ENCODE data around the gene F2RL3. TPM values are rescaled to one million over a fixed set of nuclear protein-coding genes. Genes with fewer than 3 reads are reported as not detected.

The F2RL3 gene
- total and polyA plus RNA-seq, 9 of the 15 experiments (the other 6 are each of a cell fraction or from before 2014, with no cell fraction given): 1.4 to 27.6 (median 11.9) TPM

DNA sequence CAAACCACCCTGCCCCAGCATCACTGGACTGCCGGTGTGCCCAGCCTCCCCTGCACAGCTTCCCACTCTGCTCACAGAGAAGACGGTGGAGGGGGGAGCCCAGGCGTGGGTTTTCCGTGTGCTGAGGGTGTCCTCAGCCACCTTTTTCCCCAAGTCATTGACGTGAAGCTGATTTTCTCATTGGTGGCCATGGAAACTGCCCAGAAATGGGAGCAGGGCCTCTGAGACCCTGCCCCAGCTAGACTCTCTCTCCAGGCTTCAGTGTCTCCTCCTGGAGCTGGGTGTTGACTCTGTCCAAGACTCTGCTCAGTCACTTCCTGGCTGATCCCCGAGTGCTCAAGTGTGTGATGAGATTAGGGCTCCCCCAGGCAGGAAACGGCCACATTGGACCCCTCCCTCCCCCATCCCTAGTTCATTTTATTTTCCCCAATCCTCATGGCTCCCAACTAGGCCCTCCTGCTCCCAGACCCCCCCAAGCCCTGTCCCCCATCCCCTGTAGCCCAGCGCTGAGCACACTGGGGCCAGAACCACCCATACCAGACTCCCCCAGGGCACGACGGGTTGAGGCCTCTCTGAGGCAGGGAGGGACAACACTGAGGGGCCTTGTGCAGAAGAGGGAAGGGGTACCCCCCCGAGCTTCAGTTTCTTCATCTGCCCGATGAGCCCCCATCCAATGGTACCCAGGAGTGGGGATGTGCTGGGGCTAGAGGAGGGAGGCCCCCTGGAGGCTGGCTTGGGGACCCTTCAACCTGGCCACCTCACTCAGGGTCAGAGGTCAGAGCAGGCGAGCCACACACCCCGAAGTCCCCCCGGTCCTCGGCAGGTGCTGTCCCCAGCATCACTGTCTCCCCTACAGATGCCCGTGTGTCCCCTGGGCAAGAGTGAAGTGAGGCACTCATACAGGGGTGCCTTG lies 1.2 kb upstream of the F2RL3 start (continued):
- TF ChIP-seq, protein P1, sequence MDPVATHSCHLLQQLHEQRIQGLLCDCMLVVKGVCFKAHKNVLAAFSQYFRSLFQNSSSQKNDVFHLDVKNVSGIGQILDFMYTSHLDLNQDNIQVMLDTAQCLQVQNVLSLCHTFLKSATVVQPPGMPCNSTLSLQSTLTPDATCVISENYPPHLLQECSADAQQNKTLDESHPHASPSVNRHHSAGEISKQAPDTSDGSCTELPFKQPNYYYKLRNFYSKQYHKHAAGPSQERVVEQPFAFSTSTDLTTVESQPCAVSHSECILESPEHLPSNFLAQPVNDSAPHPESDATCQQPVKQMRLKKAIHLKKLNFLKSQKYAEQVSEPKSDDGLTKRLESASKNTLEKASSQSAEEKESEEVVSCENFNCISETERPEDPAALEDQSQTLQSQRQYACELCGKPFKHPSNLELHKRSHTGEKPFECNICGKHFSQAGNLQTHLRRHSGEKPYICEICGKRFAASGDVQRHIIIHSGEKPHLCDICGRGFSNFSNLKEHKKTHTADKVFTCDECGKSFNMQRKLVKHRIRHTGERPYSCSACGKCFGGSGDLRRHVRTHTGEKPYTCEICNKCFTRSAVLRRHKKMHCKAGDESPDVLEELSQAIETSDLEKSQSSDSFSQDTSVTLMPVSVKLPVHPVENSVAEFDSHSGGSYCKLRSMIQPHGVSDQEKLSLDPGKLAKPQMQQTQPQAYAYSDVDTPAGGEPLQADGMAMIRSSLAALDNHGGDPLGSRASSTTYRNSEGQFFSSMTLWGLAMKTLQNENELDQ (CRISPR knock-in tag; IDR thresholded peaks at IDR 0.05; ENCODE audit: borderline replicate concordance): no peak
- TF ChIP-seq MCM7 (IDR thresholded peaks at IDR 0.05) (no peak), SMARCC2 (IDR thresholded peaks at IDR 0.05; ENCODE audit: low read depth) (no peak), ZNF165 (CRISPR knock-in tag; IDR thresholded peaks at IDR 0.05; ENCODE audit: borderline replicate concordance) (peak; percentile 24; the same call in 1 of the 2 replicates), SIX5 (IDR thresholded peaks at IDR 0.05; ENCODE audit: borderline replicate concordance in 1 of 2, insufficient read depth in 1 of 2, low read depth in 1 of 2, low read length in 2 of 2) (no peak), CSDE1 (IDR thresholded peaks at IDR 0.05) (no peak), HNRNPK (IDR thresholded peaks at IDR 0.05; ENCODE audit: low read depth, low read length, poor library complexity, severe bottlenecking) (no peak), FOSL1 (tag; conservative IDR thresholded peaks at IDR 0.05) (no peak), POLR3A (IDR thresholded peaks at IDR 0.05; ENCODE audit: borderline replicate concordance, extremely low read depth, insufficient read depth, insufficient read length) (no peak), XRCC4 (IDR thresholded peaks at IDR 0.05; ENCODE audit: extremely low read depth, insufficient read depth, insufficient read length) (no peak), ZFPM2 (CRISPR knock-in tag; IDR thresholded peaks at IDR 0.05) (no peak), ZNF507 (tag; conservative IDR thresholded peaks at IDR 0.05) (no peak), SMARCB1 (IDR thresholded peaks at IDR 0.05; ENCODE audit: insufficient read length, low read depth) (no peak), CHD1 (IDR thresholded peaks at IDR 0.05; ENCODE audit: low read length) (no peak)
- TF ChIP-seq, protein P2, sequence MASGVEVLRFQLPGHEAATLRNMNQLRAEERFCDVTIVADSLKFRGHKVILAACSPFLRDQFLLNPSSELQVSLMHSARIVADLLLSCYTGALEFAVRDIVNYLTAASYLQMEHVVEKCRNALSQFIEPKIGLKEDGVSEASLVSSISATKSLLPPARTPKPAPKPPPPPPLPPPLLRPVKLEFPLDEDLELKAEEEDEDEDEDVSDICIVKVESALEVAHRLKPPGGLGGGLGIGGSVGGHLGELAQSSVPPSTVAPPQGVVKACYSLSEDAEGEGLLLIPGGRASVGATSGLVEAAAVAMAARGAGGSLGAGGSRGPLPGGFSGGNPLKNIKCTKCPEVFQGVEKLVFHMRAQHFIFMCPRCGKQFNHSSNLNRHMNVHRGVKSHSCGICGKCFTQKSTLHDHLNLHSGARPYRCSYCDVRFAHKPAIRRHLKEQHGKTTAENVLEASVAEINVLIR (CRISPR knock-in tag; IDR thresholded peaks at IDR 0.05): no peak
- TF ChIP-seq, protein P3, sequence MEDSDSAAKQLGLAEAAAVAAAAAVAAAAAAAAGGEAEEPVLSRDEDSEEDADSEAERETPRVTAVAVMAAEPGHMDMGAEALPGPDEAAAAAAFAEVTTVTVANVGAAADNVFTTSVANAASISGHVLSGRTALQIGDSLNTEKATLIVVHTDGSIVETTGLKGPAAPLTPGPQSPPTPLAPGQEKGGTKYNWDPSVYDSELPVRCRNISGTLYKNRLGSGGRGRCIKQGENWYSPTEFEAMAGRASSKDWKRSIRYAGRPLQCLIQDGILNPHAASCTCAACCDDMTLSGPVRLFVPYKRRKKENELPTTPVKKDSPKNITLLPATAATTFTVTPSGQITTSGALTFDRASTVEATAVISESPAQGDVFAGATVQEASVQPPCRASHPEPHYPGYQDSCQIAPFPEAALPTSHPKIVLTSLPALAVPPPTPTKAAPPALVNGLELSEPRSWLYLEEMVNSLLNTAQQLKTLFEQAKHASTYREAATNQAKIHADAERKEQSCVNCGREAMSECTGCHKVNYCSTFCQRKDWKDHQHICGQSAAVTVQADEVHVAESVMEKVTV (CRISPR knock-in tag; IDR thresholded peaks at IDR 0.05): no peak
- TF ChIP-seq, protein P4, sequence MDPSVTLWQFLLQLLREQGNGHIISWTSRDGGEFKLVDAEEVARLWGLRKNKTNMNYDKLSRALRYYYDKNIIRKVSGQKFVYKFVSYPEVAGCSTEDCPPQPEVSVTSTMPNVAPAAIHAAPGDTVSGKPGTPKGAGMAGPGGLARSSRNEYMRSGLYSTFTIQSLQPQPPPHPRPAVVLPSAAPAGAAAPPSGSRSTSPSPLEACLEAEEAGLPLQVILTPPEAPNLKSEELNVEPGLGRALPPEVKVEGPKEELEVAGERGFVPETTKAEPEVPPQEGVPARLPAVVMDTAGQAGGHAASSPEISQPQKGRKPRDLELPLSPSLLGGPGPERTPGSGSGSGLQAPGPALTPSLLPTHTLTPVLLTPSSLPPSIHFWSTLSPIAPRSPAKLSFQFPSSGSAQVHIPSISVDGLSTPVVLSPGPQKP (CRISPR knock-in tag; IDR thresholded peaks at IDR 0.05): no peak
- TF ChIP-seq, protein P5, sequence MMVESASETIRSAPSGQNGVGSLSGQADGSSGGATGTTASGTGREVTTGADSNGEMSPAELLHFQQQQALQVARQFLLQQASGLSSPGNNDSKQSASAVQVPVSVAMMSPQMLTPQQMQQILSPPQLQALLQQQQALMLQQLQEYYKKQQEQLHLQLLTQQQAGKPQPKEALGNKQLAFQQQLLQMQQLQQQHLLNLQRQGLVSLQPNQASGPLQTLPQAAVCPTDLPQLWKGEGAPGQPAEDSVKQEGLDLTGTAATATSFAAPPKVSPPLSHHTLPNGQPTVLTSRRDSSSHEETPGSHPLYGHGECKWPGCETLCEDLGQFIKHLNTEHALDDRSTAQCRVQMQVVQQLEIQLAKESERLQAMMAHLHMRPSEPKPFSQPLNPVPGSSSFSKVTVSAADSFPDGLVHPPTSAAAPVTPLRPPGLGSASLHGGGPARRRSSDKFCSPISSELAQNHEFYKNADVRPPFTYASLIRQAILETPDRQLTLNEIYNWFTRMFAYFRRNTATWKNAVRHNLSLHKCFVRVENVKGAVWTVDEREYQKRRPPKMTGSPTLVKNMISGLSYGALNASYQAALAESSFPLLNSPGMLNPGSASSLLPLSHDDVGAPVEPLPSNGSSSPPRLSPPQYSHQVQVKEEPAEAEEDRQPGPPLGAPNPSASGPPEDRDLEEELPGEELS (CRISPR knock-in tag; IDR thresholded peaks at IDR 0.05; ENCODE audit: borderline replicate concordance): no peak
